Endothelial cell of umbilical vein (primary cell): ENCODE results near the gene FILIP1.

ENCODE experiments used
- CTCF ChIP-seq, 2 donors: IDR thresholded peaks; 1 replicate in 1 of 2; 2 replicates in 1 of 2; pipeline ENCODE4 v1.5.1; 2011; ENCODE audit warnings: low read length in 2 of 2, mild to moderate bottlenecking in 2 of 2, moderate library complexity in 2 of 2, control low read depth in 1 of 2, inconsistent platforms in 1 of 2, low read depth in 1 of 2; ENCODE audit not compliant: insufficient read depth in 1 of 2; ENCODE audit errors: extremely low read depth in 1 of 2
- MAX ChIP-seq: IDR thresholded peaks from 2 replicates; pipeline ENCODE4 v1.6.1; 2011; ENCODE audit not compliant: insufficient read depth, insufficient read length

- no peak for TF ChIP-seq CTCF (IDR thresholded peaks at IDR 0.05; ENCODE audit: extremely low read depth in 1 of 2, insufficient read depth in 1 of 2, low read depth in 1 of 2, low read length in 2 of 2)
- TF ChIP-seq MAX, result no peak
These were observed 107.4 kb downstream of the FILIP1 start for GRCh38 chr6:75386050-75386770.
